ENCODE results near the gene EZR. TPM values are rescaled to one million over a fixed set of nuclear protein-coding genes. Genes with fewer than 3 reads are reported as not detected.

The EZR gene
- polyA plus RNA-seq, 1 donor (not counting 4 experiments of a cell fraction or from before 2014, with no cell fraction given) = 277 TPM

GRCh38 chr6:158789115-158789917 lies 29.9 kb downstream of the EZR start:
- Histone ChIP-seq H3K79me2 (ENCODE audit: control insufficient read depth, insufficient read depth, low read length) (peaks cover 69% of the 10 kb centered on the region), H3K36me3 (ENCODE audit: control insufficient read depth in 2 of 2, extremely low read depth in 1 of 2, insufficient read depth in 2 of 2, low read length in 2 of 2) (peaks cover 25 to 39% of the 10 kb centered on the region in 2 experiments), H2AFZ (ENCODE audit: control insufficient read depth, low read length) (no peak overlapping the region), H3K27me3 (ENCODE audit: control insufficient read depth, extremely low read depth, insufficient read depth, low read length) (no peaks in the 10 kb centered on the region), H3K4me1 (ENCODE audit: control insufficient read depth, extremely low read depth, insufficient read depth, low read length) (peaks cover 66% of the 10 kb centered on the region), H3K9me3 (ENCODE audit: control insufficient read depth, low read depth, low read length) (no peaks in the 10 kb centered on the region), H3K4me2 (ENCODE audit: control insufficient read depth, extremely low read depth, insufficient read depth, low read depth, low read length) (no peak overlapping the region), H3K27ac (ENCODE audit: control insufficient read depth, insufficient read depth, low read length) (no peak overlapping the region), H3K9me1 (ENCODE audit: control insufficient read depth, extremely low read depth, insufficient read depth, low read length) (peaks cover 12% of the 10 kb centered on the region), H3K4me3 (ENCODE audit: control insufficient read depth in 2 of 3, extremely low read depth in 1 of 3, insufficient read depth in 2 of 3, low read depth in 1 of 3, low read length in 3 of 3) (no peak overlapping the region), H4K20me1 (ENCODE audit: control insufficient read depth, extremely low read depth, insufficient read depth, low read length) (peaks cover 16% of the 10 kb centered on the region), H3K9ac (ENCODE audit: control insufficient read depth, extremely low read depth, insufficient read depth, low read length) (no peak overlapping the region)
- no peak for FAIRE-seq
- TF ChIP-seq EZH2 (IDR thresholded peaks at IDR 0.05; ENCODE audit: low read length) = no peak
- TF ChIP-seq, protein P1, sequence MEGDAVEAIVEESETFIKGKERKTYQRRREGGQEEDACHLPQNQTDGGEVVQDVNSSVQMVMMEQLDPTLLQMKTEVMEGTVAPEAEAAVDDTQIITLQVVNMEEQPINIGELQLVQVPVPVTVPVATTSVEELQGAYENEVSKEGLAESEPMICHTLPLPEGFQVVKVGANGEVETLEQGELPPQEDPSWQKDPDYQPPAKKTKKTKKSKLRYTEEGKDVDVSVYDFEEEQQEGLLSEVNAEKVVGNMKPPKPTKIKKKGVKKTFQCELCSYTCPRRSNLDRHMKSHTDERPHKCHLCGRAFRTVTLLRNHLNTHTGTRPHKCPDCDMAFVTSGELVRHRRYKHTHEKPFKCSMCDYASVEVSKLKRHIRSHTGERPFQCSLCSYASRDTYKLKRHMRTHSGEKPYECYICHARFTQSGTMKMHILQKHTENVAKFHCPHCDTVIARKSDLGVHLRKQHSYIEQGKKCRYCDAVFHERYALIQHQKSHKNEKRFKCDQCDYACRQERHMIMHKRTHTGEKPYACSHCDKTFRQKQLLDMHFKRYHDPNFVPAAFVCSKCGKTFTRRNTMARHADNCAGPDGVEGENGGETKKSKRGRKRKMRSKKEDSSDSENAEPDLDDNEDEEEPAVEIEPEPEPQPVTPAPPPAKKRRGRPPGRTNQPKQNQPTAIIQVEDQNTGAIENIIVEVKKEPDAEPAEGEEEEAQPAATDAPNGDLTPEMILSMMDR (optimal IDR thresholded peaks at IDR 0.05 in 1 of 3, IDR thresholded peaks at IDR 0.05 in 1 of 3, conservative IDR thresholded peaks at IDR 0.05 in 1 of 3; ENCODE audit: extremely low read depth in 1 of 3, insufficient read depth in 2 of 3, low read length in 3 of 3) = no peak
- DNase-seq (ENCODE audit: low read depth, low spot score) = no peak
- dilution Hi-C loops (cut with MboI; ENCODE audit: extremely low pct_ligation_motif_present, low sequenced_read_pairs) = no loop called here

GRCh38 chr6:158787395-158787794 lies 31.8 kb downstream of the EZR start:
- TF ChIP-seq, protein P1 (optimal IDR thresholded peaks at IDR 0.05 in 1 of 3, IDR thresholded peaks at IDR 0.05 in 1 of 3, conservative IDR thresholded peaks at IDR 0.05 in 1 of 3; ENCODE audit: extremely low read depth in 1 of 3, insufficient read depth in 2 of 3, low read length in 3 of 3) = no peak
- no peak for TF ChIP-seq EZH2 (IDR thresholded peaks at IDR 0.05; ENCODE audit: low read length)
- H3K9me1 ChIP-seq (ENCODE audit: control insufficient read depth, extremely low read depth, insufficient read depth, low read length) = peaks cover 8% of the 10 kb centered on the region
- H4K20me1 ChIP-seq (ENCODE audit: control insufficient read depth, extremely low read depth, insufficient read depth, low read length) = no peaks in the 10 kb centered on the region
- FAIRE-seq = no peak
- DNase-seq (ENCODE audit: low read depth, low spot score) = no peak
- H3K79me2 ChIP-seq (ENCODE audit: control insufficient read depth, insufficient read depth, low read length) = peaks cover 64% of the 10 kb centered on the region
- no peak overlapping the region for H2AFZ ChIP-seq (ENCODE audit: control insufficient read depth, low read length)
- H3K9ac ChIP-seq (ENCODE audit: control insufficient read depth, extremely low read depth, insufficient read depth, low read length) = no peak overlapping the region
- H3K36me3 ChIP-seq (ENCODE audit: control insufficient read depth in 2 of 2, extremely low read depth in 1 of 2, insufficient read depth in 2 of 2, low read length in 2 of 2) = peaks cover 40 to 52% of the 10 kb centered on the region in 2 experiments
- peaks cover 73% of the 10 kb centered on the region for H3K4me1 ChIP-seq (ENCODE audit: control insufficient read depth, extremely low read depth, insufficient read depth, low read length)
- H3K27ac ChIP-seq (ENCODE audit: control insufficient read depth, insufficient read depth, low read length) = peak overlapping the region; percentile 63
- H3K4me2 ChIP-seq (ENCODE audit: control insufficient read depth, extremely low read depth, insufficient read depth, low read depth, low read length) = peak overlapping the region; percentile 47
- dilution Hi-C loops (cut with MboI; ENCODE audit: extremely low pct_ligation_motif_present, low sequenced_read_pairs) = no loop called here
- no peaks in the 10 kb centered on the region for H3K9me3 ChIP-seq (ENCODE audit: control insufficient read depth, low read depth, low read length)
- no peak overlapping the region for H3K4me3 ChIP-seq (ENCODE audit: control insufficient read depth in 2 of 3, extremely low read depth in 1 of 3, insufficient read depth in 2 of 3, low read depth in 1 of 3, low read length in 3 of 3)
- H3K27me3 ChIP-seq (ENCODE audit: control insufficient read depth, extremely low read depth, insufficient read depth, low read length) = no peaks in the 10 kb centered on the region
